ENCODE data around the gene HS3ST5. TPM values are rescaled to one million over a fixed set of nuclear protein-coding genes. Genes with fewer than 3 reads are reported as not detected.
"Not testable (repeated sequence)": the region's sequence is repeated elsewhere in the genome, so short reads cannot be mapped to it uniquely, and the experiment has no call there.

Gene HS3ST5
- total and polyA plus RNA-seq, 2 donors (not counting 3 experiments of a cell fraction or from before 2014, with no cell fraction given): not detected

GRCh38 chr6:114020196-114020595 is 322.6 kb downstream of the HS3ST5 start:
- H3K27ac ChIP-seq (ENCODE audit: insufficient read depth, low read depth, low read length): no peak overlapping the region
- H3K9me3 ChIP-seq (replicated peaks; ENCODE audit: control insufficient read depth, insufficient read depth, low read length): no peaks in the 10 kb centered on the region
- H3K4me3 ChIP-seq (replicated peaks in 1 of 3; ENCODE audit: insufficient read depth in 1 of 3, low read depth in 1 of 3, low read length in 3 of 3): no peak overlapping the region
- no peak for FAIRE-seq
- H3K79me2 ChIP-seq (ENCODE audit: control insufficient read depth, insufficient read depth, low read length): no peaks in the 10 kb centered on the region
- intact Hi-C loops (cut with micrococcal nuclease) (no loop called here), dilution Hi-C loops (cut with MboI; ENCODE audit: extremely low pct_ligation_motif_present, low sequenced_read_pairs) (no loop called here)
- no peak for DNase-seq (ENCODE audit: low read depth, low spot score)
- no peaks in the 10 kb centered on the region for H4K20me1 ChIP-seq (replicated peaks; ENCODE audit: control insufficient read depth, extremely low read depth, insufficient read depth, low read length)
- no peaks in the 10 kb centered on the region for H3K9me1 ChIP-seq (replicated peaks; ENCODE audit: control insufficient read depth, extremely low read depth, insufficient read depth, low read length)
- no TSS peak for BruUV-seq (replicated peaks)
- H2AFZ ChIP-seq (ENCODE audit: low read depth, low read length): no peak overlapping the region
- ChIA-PET POLR2A (no interaction called here), CTCF (interaction anchor here (0.9 to 1.0 kb wide), 2 partner anchors 88 kb away, joined by 4 to 6 read pairs; no protein-coding TSS in a partner anchor)
- H3K36me3 ChIP-seq (ENCODE audit: control insufficient read depth in 2 of 2, extremely low read depth in 1 of 2, insufficient read depth in 2 of 2, low read length in 2 of 2): no peaks in the 10 kb centered on the region
- no peak overlapping the region for H3K4me2 ChIP-seq (ENCODE audit: insufficient read depth, low read length)
- peaks cover 4% of the 10 kb centered on the region for H3K4me1 ChIP-seq (ENCODE audit: control insufficient read depth, extremely low read depth, insufficient read depth, low read length)
- TF ChIP-seq, protein P1, sequence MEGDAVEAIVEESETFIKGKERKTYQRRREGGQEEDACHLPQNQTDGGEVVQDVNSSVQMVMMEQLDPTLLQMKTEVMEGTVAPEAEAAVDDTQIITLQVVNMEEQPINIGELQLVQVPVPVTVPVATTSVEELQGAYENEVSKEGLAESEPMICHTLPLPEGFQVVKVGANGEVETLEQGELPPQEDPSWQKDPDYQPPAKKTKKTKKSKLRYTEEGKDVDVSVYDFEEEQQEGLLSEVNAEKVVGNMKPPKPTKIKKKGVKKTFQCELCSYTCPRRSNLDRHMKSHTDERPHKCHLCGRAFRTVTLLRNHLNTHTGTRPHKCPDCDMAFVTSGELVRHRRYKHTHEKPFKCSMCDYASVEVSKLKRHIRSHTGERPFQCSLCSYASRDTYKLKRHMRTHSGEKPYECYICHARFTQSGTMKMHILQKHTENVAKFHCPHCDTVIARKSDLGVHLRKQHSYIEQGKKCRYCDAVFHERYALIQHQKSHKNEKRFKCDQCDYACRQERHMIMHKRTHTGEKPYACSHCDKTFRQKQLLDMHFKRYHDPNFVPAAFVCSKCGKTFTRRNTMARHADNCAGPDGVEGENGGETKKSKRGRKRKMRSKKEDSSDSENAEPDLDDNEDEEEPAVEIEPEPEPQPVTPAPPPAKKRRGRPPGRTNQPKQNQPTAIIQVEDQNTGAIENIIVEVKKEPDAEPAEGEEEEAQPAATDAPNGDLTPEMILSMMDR (IDR thresholded peaks at IDR 0.05; ENCODE audit: extremely low read depth in 1 of 2, insufficient read depth in 1 of 2, low read depth in 1 of 2, low read length in 2 of 2): no peak
- TF ChIP-seq MYC (IDR thresholded peaks at IDR 0.05; ENCODE audit: low read depth, low read length) (no peak), POLR2A (IDR thresholded peaks at IDR 0.05; ENCODE audit: low read depth, low read length) (no peak), EZH2 (IDR thresholded peaks at IDR 0.05; ENCODE audit: borderline replicate concordance, low read depth, low read length, severe bottlenecking) (no peak), FOS (IDR thresholded peaks at IDR 0.05; ENCODE audit: borderline replicate concordance, insufficient read depth, low read length) (no peak), GATA2 (IDR thresholded peaks at IDR 0.05; ENCODE audit: insufficient read depth, insufficient read length, low read depth, low read length) (no peak)
- H3K27me3 ChIP-seq (ENCODE audit: control insufficient read depth in 2 of 2, insufficient read depth in 2 of 2, low read length in 2 of 2): no peaks in the 10 kb centered on the region
- H3K9ac ChIP-seq (replicated peaks; ENCODE audit: extremely low read depth, insufficient read depth, low read length): no peak overlapping the region

GRCh38 chr6:114017146-114017545 is 325.7 kb downstream of the HS3ST5 start:
- H3K9me3 ChIP-seq (replicated peaks; ENCODE audit: control insufficient read depth, insufficient read depth, low read length); H3K4me2 ChIP-seq (ENCODE audit: insufficient read depth, low read length); DNase-seq (ENCODE audit: low read depth, low spot score); H3K9me1 ChIP-seq (replicated peaks; ENCODE audit: control insufficient read depth, extremely low read depth, insufficient read depth, low read length); H3K4me1 ChIP-seq (ENCODE audit: control insufficient read depth, extremely low read depth, insufficient read depth, low read length); H3K4me3 ChIP-seq (replicated peaks in 1 of 3; ENCODE audit: insufficient read depth in 1 of 3, low read depth in 1 of 3, low read length in 3 of 3); H2AFZ ChIP-seq (ENCODE audit: low read depth, low read length); dilution Hi-C loops (cut with MboI; ENCODE audit: extremely low pct_ligation_motif_present, low sequenced_read_pairs); H3K79me2 ChIP-seq (ENCODE audit: control insufficient read depth, insufficient read depth, low read length); intact Hi-C loops (cut with micrococcal nuclease); H3K9ac ChIP-seq (replicated peaks; ENCODE audit: extremely low read depth, insufficient read depth, low read length); FAIRE-seq; BruUV-seq (replicated peaks); CTCF ChIA-PET; H4K20me1 ChIP-seq (replicated peaks; ENCODE audit: control insufficient read depth, extremely low read depth, insufficient read depth, low read length); H3K27me3 ChIP-seq (ENCODE audit: control insufficient read depth in 2 of 2, insufficient read depth in 2 of 2, low read length in 2 of 2); POLR2A ChIA-PET; H3K36me3 ChIP-seq (ENCODE audit: control insufficient read depth in 2 of 2, extremely low read depth in 1 of 2, insufficient read depth in 2 of 2, low read length in 2 of 2): not testable (repeated sequence)
- peak overlapping the region; percentile 18 for H3K27ac ChIP-seq (ENCODE audit: insufficient read depth, low read depth, low read length)

DNA sequence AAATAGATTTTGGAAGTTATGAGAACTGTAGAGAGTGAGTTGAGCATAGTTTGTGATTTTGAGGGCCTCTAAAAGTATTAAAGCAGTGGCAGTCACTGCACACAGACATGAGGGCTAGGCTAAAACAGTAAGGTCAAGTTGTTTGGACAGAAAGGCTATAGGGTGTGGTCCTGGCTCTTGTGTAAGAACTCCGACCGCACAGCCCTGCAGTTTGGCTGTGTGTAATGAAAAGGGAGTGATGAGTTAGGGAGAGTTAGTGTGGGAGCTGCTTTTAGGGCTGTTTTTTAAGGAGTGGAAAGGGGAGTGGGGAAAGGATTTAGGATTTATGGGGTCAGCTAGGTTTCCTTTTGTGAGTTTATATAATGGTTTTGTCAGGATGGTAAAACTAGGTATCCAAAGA is 328.7 kb downstream of the HS3ST5 start:
- not testable (repeated sequence) for H3K9me1 ChIP-seq (replicated peaks; ENCODE audit: control insufficient read depth, extremely low read depth, insufficient read depth, low read length); H3K4me2 ChIP-seq (ENCODE audit: insufficient read depth, low read length)

More for the DNA sequence above, 328.7 kb downstream of the HS3ST5 start:
- POLR2A ChIA-PET; H2AFZ ChIP-seq (ENCODE audit: low read depth, low read length); FAIRE-seq; intact Hi-C loops (cut with micrococcal nuclease); BruUV-seq (replicated peaks); H3K27ac ChIP-seq (ENCODE audit: insufficient read depth, low read depth, low read length); H3K4me3 ChIP-seq (replicated peaks in 1 of 3; ENCODE audit: insufficient read depth in 1 of 3, low read depth in 1 of 3, low read length in 3 of 3); H3K27me3 ChIP-seq (ENCODE audit: control insufficient read depth in 2 of 2, insufficient read depth in 2 of 2, low read length in 2 of 2); H3K36me3 ChIP-seq (ENCODE audit: control insufficient read depth in 2 of 2, extremely low read depth in 1 of 2, insufficient read depth in 2 of 2, low read length in 2 of 2); H3K9me3 ChIP-seq (replicated peaks; ENCODE audit: control insufficient read depth, insufficient read depth, low read length); H4K20me1 ChIP-seq (replicated peaks; ENCODE audit: control insufficient read depth, extremely low read depth, insufficient read depth, low read length); H3K79me2 ChIP-seq (ENCODE audit: control insufficient read depth, insufficient read depth, low read length); H3K9ac ChIP-seq (replicated peaks; ENCODE audit: extremely low read depth, insufficient read depth, low read length); H3K4me1 ChIP-seq (ENCODE audit: control insufficient read depth, extremely low read depth, insufficient read depth, low read length); dilution Hi-C loops (cut with MboI; ENCODE audit: extremely low pct_ligation_motif_present, low sequenced_read_pairs); DNase-seq (ENCODE audit: low read depth, low spot score): not testable (repeated sequence)
- CTCF ChIA-PET: interaction anchor here (1.4 kb wide), 1 partner anchor 19 kb away, joined by 6 read pairs; no protein-coding TSS in a partner anchor
